Neural progenitor cell (in vitro differentiated cells): ENCODE data around the gene LPP. TPM values are rescaled to one million over a fixed set of nuclear protein-coding genes. Genes with fewer than 3 reads are reported as not detected.

Source experiments
- DNase-seq: peaks from one replicate; pipeline ENCODE4 v3.0.0-alpha.2; 2016; ENCODE audit warnings: low spot score
- H2AFZ ChIP-seq: fragments of 200-600 bp; sonication (generic); replicated peaks from 2 replicates; pipeline ENCODE4 v1.6.1; 2016; ENCODE audit warnings: antibody characterized with exemption
- H3F3A ChIP-seq: fragments of 200-600 bp; sonication (generic); 2 replicates; pipeline ENCODE4 v1.6.1; 2016; ENCODE audit warnings: antibody characterized with exemption, low read depth
- H3K27ac ChIP-seq: fragments of 200-600 bp; sonication (generic); 2 replicates; pipeline ENCODE4 v1.5.1; 2016; ENCODE audit warnings: mild to moderate bottlenecking
- H3K27me3 ChIP-seq: fragments of 200-600 bp; sonication (generic); 2 replicates; pipeline ENCODE4 v1.6.1; 2016; ENCODE audit warnings: mild to moderate bottlenecking, moderate library complexity
- H3K36me3 ChIP-seq: fragments of 200-600 bp; sonication (generic); 2 replicates; pipeline ENCODE4 v1.5.1; 2016
- H3K4me1 ChIP-seq: fragments of 200-600 bp; sonication (generic); 2 replicates; pipeline ENCODE4 v1.6.1; 2016; ENCODE audit warnings: mixed run types
- H3K4me2 ChIP-seq: fragments of 200-600 bp; sonication (generic); 2 replicates; pipeline ENCODE4 v1.6.1; 2016
- H3K4me3 ChIP-seq: fragments of 200-600 bp; sonication (generic); 2 replicates; pipeline ENCODE4 v1.5.1; 2016
- H3K79me2 ChIP-seq: fragments of 200-600 bp; sonication (generic); 2 replicates; pipeline ENCODE4 v1.6.1; 2016; ENCODE audit warnings: low read depth
- H3K9ac ChIP-seq: fragments of 200-600 bp; sonication (generic); 2 replicates; pipeline ENCODE4 v1.6.1; 2016
- H3K9me3 ChIP-seq: fragments of 200-600 bp; sonication (generic); 2 replicates; pipeline ENCODE4 v1.5.1; 2016; ENCODE audit warnings: low read depth
- H4K20me1 ChIP-seq: fragments of 200-600 bp; sonication (generic); 2 replicates; pipeline ENCODE4 v1.6.1; 2016; ENCODE audit warnings: low read depth
- H3K27ac Mint-ChIP-seq: 3 replicates; pipeline ENCODE4 v1.8.0; 2021; ENCODE audit warnings: mixed read lengths
- H3K27me3 Mint-ChIP-seq: 2 replicates; pipeline ENCODE4 v1.8.0; 2022; ENCODE audit warnings: low read depth, mild to moderate bottlenecking, inconsistent platforms, moderate library complexity, mixed read lengths; ENCODE audit not compliant: insufficient read depth
- H3K36me3 Mint-ChIP-seq: 3 replicates; pipeline ENCODE4 v1.8.0; 2021; ENCODE audit warnings: mixed read lengths
- H3K4me1 Mint-ChIP-seq: 3 replicates; pipeline ENCODE4 v1.8.0; 2021; ENCODE audit warnings: mixed read lengths
- H3K4me3 Mint-ChIP-seq: 3 replicates; pipeline ENCODE4 v1.8.0; 2021; ENCODE audit warnings: mild to moderate bottlenecking, moderate library complexity, mixed read lengths
- H3K9me3 Mint-ChIP-seq: 3 replicates; pipeline ENCODE4 v1.8.0; 2020; ENCODE audit warnings: mixed read lengths
- EZH2 ChIP-seq: fragments of 200-600 bp; sonication (generic); IDR thresholded peaks from 2 replicates; pipeline ENCODE4 v1.6.1; 2017; ENCODE audit warnings: antibody characterized with exemption, mild to moderate bottlenecking, moderate library complexity
- EZH2phosphoT487 ChIP-seq: fragments of 200-600 bp; sonication (generic); IDR thresholded peaks from 2 replicates; pipeline ENCODE4 v1.6.1; 2017; ENCODE audit warnings: antibody characterized with exemption
- total RNA-seq: library from RNA; depleted of rRNA; stranded (reverse); fragments of >200 nt; gene quantifications from 2 replicates; pipeline ENCODE4 v1.2.3, GENCODE V29; 2015; ENCODE audit warnings: low replicate concordance
- TF ChIP-seq, protein P1 (sequence below): fragments of 200-600 bp; sonication (generic); IDR thresholded peaks from 2 replicates; pipeline ENCODE4 v1.5.1; 2017; ENCODE audit warnings: antibody characterized with exemption, mild to moderate bottlenecking

The LPP gene
- total RNA-seq, 1 donor from 2014 or later, result 18.9 TPM

GRCh38 chr3:188739511-188739910 lies 585.6 kb downstream of the LPP start:
- H3K27me3 ChIP-seq, result no peaks in the 10 kb centered on the region
- H3K9ac ChIP-seq, result no peak overlapping the region
- Mint-ChIP-seq H3K4me3 (no peak overlapping the region), H3K9me3 (no peaks in the 10 kb centered on the region), H3K27ac (no peak overlapping the region), H3K27me3 (no peaks in the 10 kb centered on the region), H3K36me3 (no peaks in the 10 kb centered on the region), H3K4me1 (peaks cover 2% of the 10 kb centered on the region)
- H3K36me3 ChIP-seq, result no peaks in the 10 kb centered on the region
- no peak overlapping the region for H2AFZ ChIP-seq
- no peak overlapping the region for H3K4me3 ChIP-seq
- H3K4me2 ChIP-seq, result no peak overlapping the region
- no peaks in the 10 kb centered on the region for H3K9me3 ChIP-seq
- H3K79me2 ChIP-seq, result no peaks in the 10 kb centered on the region
- H3K4me1 ChIP-seq, result no peaks in the 10 kb centered on the region
- H4K20me1 ChIP-seq, result no peaks in the 10 kb centered on the region
- DNase-seq, result no peak
- TF ChIP-seq EZH2phosphoT487 (no peak), EZH2 (no peak)
- TF ChIP-seq, protein P1, sequence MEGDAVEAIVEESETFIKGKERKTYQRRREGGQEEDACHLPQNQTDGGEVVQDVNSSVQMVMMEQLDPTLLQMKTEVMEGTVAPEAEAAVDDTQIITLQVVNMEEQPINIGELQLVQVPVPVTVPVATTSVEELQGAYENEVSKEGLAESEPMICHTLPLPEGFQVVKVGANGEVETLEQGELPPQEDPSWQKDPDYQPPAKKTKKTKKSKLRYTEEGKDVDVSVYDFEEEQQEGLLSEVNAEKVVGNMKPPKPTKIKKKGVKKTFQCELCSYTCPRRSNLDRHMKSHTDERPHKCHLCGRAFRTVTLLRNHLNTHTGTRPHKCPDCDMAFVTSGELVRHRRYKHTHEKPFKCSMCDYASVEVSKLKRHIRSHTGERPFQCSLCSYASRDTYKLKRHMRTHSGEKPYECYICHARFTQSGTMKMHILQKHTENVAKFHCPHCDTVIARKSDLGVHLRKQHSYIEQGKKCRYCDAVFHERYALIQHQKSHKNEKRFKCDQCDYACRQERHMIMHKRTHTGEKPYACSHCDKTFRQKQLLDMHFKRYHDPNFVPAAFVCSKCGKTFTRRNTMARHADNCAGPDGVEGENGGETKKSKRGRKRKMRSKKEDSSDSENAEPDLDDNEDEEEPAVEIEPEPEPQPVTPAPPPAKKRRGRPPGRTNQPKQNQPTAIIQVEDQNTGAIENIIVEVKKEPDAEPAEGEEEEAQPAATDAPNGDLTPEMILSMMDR, result no peak
- no peak overlapping the region for H3K27ac ChIP-seq
- H3F3A ChIP-seq, result no peaks in the 10 kb centered on the region

- Mint-ChIP-seq H3K4me1 (no peaks in the 10 kb centered on the region), H3K27ac (no peak overlapping the region), H3K36me3 (no peaks in the 10 kb centered on the region), H3K9me3 (no peaks in the 10 kb centered on the region), H3K4me3 (no peak overlapping the region), H3K27me3 (no peaks in the 10 kb centered on the region)
- no peak for DNase-seq
- Histone ChIP-seq H3K4me1 (no peaks in the 10 kb centered on the region), H4K20me1 (no peaks in the 10 kb centered on the region), H3K36me3 (no peaks in the 10 kb centered on the region), H3K9ac (no peak overlapping the region), H3K27me3 (no peaks in the 10 kb centered on the region), H3F3A (no peaks in the 10 kb centered on the region), H3K9me3 (no peaks in the 10 kb centered on the region), H2AFZ (no peak overlapping the region), H3K4me2 (no peak overlapping the region), H3K27ac (no peak overlapping the region), H3K4me3 (no peak overlapping the region), H3K79me2 (no peaks in the 10 kb centered on the region)
- TF ChIP-seq EZH2 (no peak), EZH2phosphoT487 (no peak)
- TF ChIP-seq, protein P1, result no peak
Observed at GRCh38 chr3:188740010-188740409, 586.1 kb downstream of the LPP start.

GRCh38 chr3:188742755-188743550 lies 589.0 kb downstream of the LPP start:
- H3K27ac Mint-ChIP-seq, result no peak overlapping the region
- Histone ChIP-seq H3K4me2 (no peak overlapping the region), H3K4me1 (no peaks in the 10 kb centered on the region), H3K79me2 (no peaks in the 10 kb centered on the region), H4K20me1 (no peaks in the 10 kb centered on the region), H3K27ac (no peak overlapping the region), H3K9ac (no peak overlapping the region), H3K27me3 (no peaks in the 10 kb centered on the region), H3K9me3 (no peaks in the 10 kb centered on the region), H3F3A (no peaks in the 10 kb centered on the region), H2AFZ (no peak overlapping the region), H3K36me3 (no peaks in the 10 kb centered on the region), H3K4me3 (no peak overlapping the region)
- no peaks in the 10 kb centered on the region for H3K9me3 Mint-ChIP-seq
- H3K36me3 Mint-ChIP-seq, result no peaks in the 10 kb centered on the region
- no peak for DNase-seq
- H3K4me1 Mint-ChIP-seq, result no peaks in the 10 kb centered on the region
- H3K27me3 Mint-ChIP-seq, result no peaks in the 10 kb centered on the region
- no peak overlapping the region for H3K4me3 Mint-ChIP-seq
- TF ChIP-seq EZH2phosphoT487 (no peak), EZH2 (no peak)
- TF ChIP-seq, protein P1, result no peak
